Brain microvascular endothelial cell (primary cell): ENCODE data around the gene DLG2.

ENCODE experiments used
- DNase-seq: peaks from one replicate; pipeline ENCODE4 v3.0.0-alpha.2; 2020
- H3K27ac ChIP-seq: fragments of 250-450 bp; sonication (Bioruptor Pico); 2 replicates; pipeline ENCODE4 v1.5.1; 2020; ENCODE audit warnings: mild to moderate bottlenecking, moderate library complexity
- H3K27me3 ChIP-seq: fragments of 250-450 bp; sonication (Bioruptor Pico); replicated peaks from 2 replicates; pipeline ENCODE4 v1.5.1; 2020; ENCODE audit warnings: mild to moderate bottlenecking
- H3K36me3 ChIP-seq: fragments of 250-450 bp; sonication (Bioruptor Pico); replicated peaks from 2 replicates; pipeline ENCODE4 v1.5.1; 2020; ENCODE audit warnings: mild to moderate bottlenecking
- H3K4me3 ChIP-seq: 2 replicates; pipeline ENCODE4 v1.5.1; 2011; ENCODE audit warnings: low read depth, mild to moderate bottlenecking, control low read depth, low read length, moderate library complexity
- in situ Hi-C: cut with HindIII; loops from 2 replicates; pipeline ENCODE4 v1.10.0; 2017; ENCODE audit warnings: low sequenced_read_pairs, low pct_ligation_motif_present
- TF ChIP-seq, protein P1 (sequence below): IDR thresholded peaks from 2 replicates; pipeline ENCODE4 v1.5.1; 2011; ENCODE audit warnings: low read depth, mild to moderate bottlenecking, moderate library complexity, low read length, control low read depth, inconsistent platforms; ENCODE audit errors: missing control alignments

The DLG2 gene

GRCh38 chr11:83694191-83694910 is 1932.8 kb downstream of the DLG2 start:
- in situ Hi-C loops, result no loop called here
- DNase-seq, result no peak

DNA sequence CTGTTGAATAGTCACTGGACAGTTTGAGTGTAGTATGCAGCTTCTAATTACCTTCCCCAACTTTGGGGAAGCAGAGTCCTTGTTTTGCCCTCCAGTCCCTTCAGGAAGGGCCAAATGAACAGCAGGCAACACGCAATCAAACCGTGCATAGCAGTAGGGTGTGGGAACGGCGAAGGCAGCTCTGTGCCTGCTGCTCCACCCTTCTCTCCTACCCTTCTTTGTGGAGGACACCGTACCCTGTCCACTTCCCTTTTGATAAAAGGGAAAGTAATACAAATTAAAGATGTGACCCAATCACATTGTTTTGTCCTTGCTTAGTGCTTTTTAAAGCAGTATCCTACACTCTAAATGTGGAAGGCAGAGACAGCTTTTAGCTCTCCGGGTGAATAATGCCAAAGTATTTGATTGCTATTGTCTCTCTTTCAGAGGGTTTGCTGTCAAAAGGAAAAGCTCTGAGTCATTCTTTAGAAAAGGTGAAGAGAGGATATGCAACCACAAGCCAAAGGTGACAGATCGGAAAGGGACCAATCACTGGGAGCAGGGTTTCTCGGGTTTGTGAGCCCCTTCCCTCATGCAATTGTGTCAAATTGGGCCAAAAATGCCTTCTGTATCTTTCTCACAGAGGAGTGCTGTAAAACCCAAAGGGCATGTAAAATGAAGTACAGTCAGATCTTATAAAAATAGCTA is 1933.7 kb downstream of the DLG2 start:
- no peaks in the 10 kb centered on the region for H3K36me3 ChIP-seq
- in situ Hi-C loops, result no loop called here
- no peak for DNase-seq
- no peak overlapping the region for H3K4me3 ChIP-seq
- H3K27me3 ChIP-seq, result no peaks in the 10 kb centered on the region
- TF ChIP-seq, protein P1, sequence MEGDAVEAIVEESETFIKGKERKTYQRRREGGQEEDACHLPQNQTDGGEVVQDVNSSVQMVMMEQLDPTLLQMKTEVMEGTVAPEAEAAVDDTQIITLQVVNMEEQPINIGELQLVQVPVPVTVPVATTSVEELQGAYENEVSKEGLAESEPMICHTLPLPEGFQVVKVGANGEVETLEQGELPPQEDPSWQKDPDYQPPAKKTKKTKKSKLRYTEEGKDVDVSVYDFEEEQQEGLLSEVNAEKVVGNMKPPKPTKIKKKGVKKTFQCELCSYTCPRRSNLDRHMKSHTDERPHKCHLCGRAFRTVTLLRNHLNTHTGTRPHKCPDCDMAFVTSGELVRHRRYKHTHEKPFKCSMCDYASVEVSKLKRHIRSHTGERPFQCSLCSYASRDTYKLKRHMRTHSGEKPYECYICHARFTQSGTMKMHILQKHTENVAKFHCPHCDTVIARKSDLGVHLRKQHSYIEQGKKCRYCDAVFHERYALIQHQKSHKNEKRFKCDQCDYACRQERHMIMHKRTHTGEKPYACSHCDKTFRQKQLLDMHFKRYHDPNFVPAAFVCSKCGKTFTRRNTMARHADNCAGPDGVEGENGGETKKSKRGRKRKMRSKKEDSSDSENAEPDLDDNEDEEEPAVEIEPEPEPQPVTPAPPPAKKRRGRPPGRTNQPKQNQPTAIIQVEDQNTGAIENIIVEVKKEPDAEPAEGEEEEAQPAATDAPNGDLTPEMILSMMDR, result no peak
- H3K27ac ChIP-seq, result no peak overlapping the region

More at GRCh38 chr11:83694191-83694910, 1932.8 kb downstream of the DLG2 start:
- TF ChIP-seq, protein P1, result no peak
- Histone ChIP-seq H3K27me3 (no peaks in the 10 kb centered on the region), H3K4me3 (no peak overlapping the region), H3K36me3 (no peaks in the 10 kb centered on the region), H3K27ac (no peak overlapping the region)

GRCh38 chr11:83692675-83693074 is 1934.5 kb downstream of the DLG2 start:
- Histone ChIP-seq H3K27me3 (no peaks in the 10 kb centered on the region), H3K4me3 (no peak overlapping the region), H3K36me3 (no peaks in the 10 kb centered on the region), H3K27ac (no peak overlapping the region)
- in situ Hi-C loops, result no loop called here
- no peak for DNase-seq
- TF ChIP-seq, protein P1, result no peak

- TF ChIP-seq, protein P1, result no peak
- H3K27me3 ChIP-seq, result no peaks in the 10 kb centered on the region
- no peaks in the 10 kb centered on the region for H3K36me3 ChIP-seq
- in situ Hi-C loops, result no loop called here
- peak; percentile 24 for DNase-seq
- H3K4me3 ChIP-seq, result no peak overlapping the region
- H3K27ac ChIP-seq, result no peak overlapping the region
These were observed 1935.6 kb downstream of the DLG2 start for GRCh38 chr11:83691451-83691950.

DNA sequence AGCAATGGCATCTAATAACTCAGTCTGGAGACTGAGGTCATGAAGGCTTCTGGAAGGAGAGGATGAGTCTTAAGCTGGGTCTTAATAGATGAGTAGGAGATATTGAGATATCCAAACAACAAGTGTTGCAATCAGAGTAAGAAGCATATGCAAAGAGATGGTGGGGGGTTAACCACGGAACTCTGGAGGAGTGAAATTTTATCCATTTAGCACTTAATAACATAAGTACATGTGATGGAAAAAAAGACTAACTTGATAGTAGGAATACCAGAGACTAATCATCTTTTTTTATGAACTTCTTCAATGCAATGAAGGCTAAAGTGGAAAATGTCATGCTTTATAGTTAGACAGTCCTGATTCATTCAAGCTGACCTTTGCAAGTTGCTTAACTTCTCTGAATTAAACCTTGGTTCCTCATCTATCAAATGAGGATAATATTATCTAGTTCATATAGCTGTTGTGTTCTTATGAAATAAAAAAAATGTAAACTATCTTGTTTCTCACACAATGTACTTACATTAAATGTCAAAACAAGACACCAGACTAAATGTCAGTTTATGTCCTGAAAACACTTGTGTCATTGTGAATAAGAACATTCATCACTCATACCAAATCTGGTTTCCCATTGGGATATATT is 1937.9 kb downstream of the DLG2 start:
- TF ChIP-seq, protein P1, result no peak
- in situ Hi-C loops, result no loop called here
- Histone ChIP-seq H3K36me3 (no peaks in the 10 kb centered on the region), H3K27me3 (no peaks in the 10 kb centered on the region), H3K4me3 (no peak overlapping the region), H3K27ac (no peak overlapping the region)
- no peak for DNase-seq
